Caco-2 (cell line): ENCODE data around the gene TMEM259. TPM values are rescaled to one million over a fixed set of nuclear protein-coding genes. Genes with fewer than 3 reads are reported as not detected.

Experiments used
- BruUV-seq: library from RNA; stranded (reverse); fragments of 400-500 nt; replicated peaks from 2 replicates; lab custom pipeline; 2021; lab: Mats Ljungman, UMichigan
- CTCF ChIA-PET: fragments of 300-600 bp; sonication (Branson Sonifier 250); formaldehyde crosslinking; loops from one replicate; lab custom pipeline; 2022; ENCODE audit warnings: antibody characterized with exemption; lab: Charles Lee
- POLR2A ChIA-PET: fragments of 300-600 bp; sonication (Branson Sonifier 250); formaldehyde crosslinking; loops from one replicate; lab custom pipeline; 2022; ENCODE audit warnings: antibody characterized with exemption; lab: Charles Lee
- DNase-seq, 2 experiments: peaks; one replicate each; pipeline versions ENCODE4 v3.0.0 to v3.0.0-alpha.2; 2020 to 2022
- H3K27me3 ChIP-seq: replicated peaks from 2 replicates; pipeline ENCODE4 v1.6.0; 2011; ENCODE audit warnings: low read length; ENCODE audit not compliant: control insufficient read depth, insufficient read depth
- H3K36me3 ChIP-seq: 2 replicates; pipeline ENCODE4 v1.5.1; 2011; ENCODE audit warnings: low read length; ENCODE audit not compliant: control insufficient read depth, insufficient read depth
- H3K4me1 ChIP-seq: fragments of 250-450 bp; sonication (Bioruptor Pico); 2 replicates; pipeline ENCODE4 v1.5.1; 2020; ENCODE audit warnings: mild to moderate bottlenecking
- H3K4me3 ChIP-seq: 2 replicates; pipeline ENCODE4 v1.5.1; 2011; ENCODE audit warnings: low read depth, mild to moderate bottlenecking, control low read depth, low read length
- H3K9me3 ChIP-seq: fragments of 250-450 bp; sonication (Bioruptor Pico); 2 replicates; pipeline ENCODE4 v1.5.1; 2020; ENCODE audit warnings: mild to moderate bottlenecking, moderate library complexity
- H3K27ac Mint-ChIP-seq: one replicate; pipeline ENCODE4 v1.8.0; 2022; ENCODE audit warnings: mixed read lengths; ENCODE audit not compliant: unreplicated experiment
- H3K27me3 Mint-ChIP-seq: one replicate; pipeline ENCODE4 v1.8.0; 2022; ENCODE audit warnings: mixed read lengths; ENCODE audit not compliant: insufficient read depth, unreplicated experiment
- H3K36me3 Mint-ChIP-seq: one replicate; pipeline ENCODE4 v1.8.0; 2022; ENCODE audit warnings: mild to moderate bottlenecking, mixed read lengths; ENCODE audit not compliant: insufficient read depth, unreplicated experiment
- H3K4me1 Mint-ChIP-seq: one replicate; pipeline ENCODE4 v1.8.0; 2022; ENCODE audit warnings: low read depth, mixed read lengths; ENCODE audit not compliant: unreplicated experiment
- H3K4me3 Mint-ChIP-seq: one replicate; pipeline ENCODE4 v1.8.0; 2022; ENCODE audit warnings: mild to moderate bottlenecking, moderate library complexity, mixed read lengths; ENCODE audit not compliant: unreplicated experiment
- H3K9me3 Mint-ChIP-seq: one replicate; pipeline ENCODE4 v1.8.0; 2022; ENCODE audit warnings: mixed read lengths; ENCODE audit not compliant: unreplicated experiment
- CTCF ChIP-seq, 2 experiments: fragments of 200-600 bp in 1 of 2; IDR thresholded peaks; 1 replicate in 1 of 2; 2 replicates in 1 of 2; pipeline versions ENCODE4 v1.5.1 to v1.8.0; 2011 to 2022; ENCODE audit warnings: antibody characterized with exemption in 1 of 2, control low read depth in 1 of 2, inconsistent platforms in 1 of 2, low read depth in 1 of 2, low read length in 1 of 2, mild to moderate bottlenecking in 1 of 2, moderate library complexity in 1 of 2; ENCODE audit not compliant: insufficient read depth in 1 of 2, severe bottlenecking in 1 of 2, unreplicated experiment in 1 of 2
- intact Hi-C: fragments of 100-400 bp; cut with micrococcal nuclease; formaldehyde crosslinking; loops from one replicate; pipeline ENCODE4 v1.10.0; 2022; ENCODE audit not compliant: unreplicated experiment
- total RNA-seq: library from RNA; stranded (reverse); gene quantifications from 2 replicates; pipeline ENCODE4 v1.2.3, GENCODE V29; 2022

Gene TMEM259
- total RNA-seq, 1 experiment from 2014 or later, result 148 TPM

- no peak for TF ChIP-seq CTCF (IDR thresholded peaks at IDR 0.05; ENCODE audit: insufficient read depth in 1 of 2, low read depth in 1 of 2, low read length in 1 of 2, severe bottlenecking in 1 of 2, unreplicated experiment in 1 of 2)
- Mint-ChIP-seq H3K4me3 (peak within 1 kb of the TSS; percentile 91), H3K27me3 (no peaks in the 10 kb centered on the region), H3K36me3 (peaks cover 67% of the 10 kb centered on the region), H3K4me1 (no peaks in the 10 kb centered on the region), H3K9me3 (no peaks in the 10 kb centered on the region), H3K27ac (peak within 1 kb of the TSS; percentile 91)
- H3K4me1 ChIP-seq, result peaks cover 10% of the 10 kb centered on the region
- intact Hi-C loops, result loop anchor here (1.0 to 2.0 kb wide), 2 partner anchors 12 to 19 kb away; partner anchors contain the start of genes RNU6-2 and TMEM259
- H3K9me3 ChIP-seq, result no peaks in the 10 kb centered on the region
- peaks cover 2% of the 10 kb centered on the region for H3K36me3 ChIP-seq
- H3K4me3 ChIP-seq, result peak within 1 kb of the TSS; percentile 78
- ChIA-PET POLR2A (interaction anchor here (0.5 to 2.4 kb wide), 8 partner anchors 11 to 229 kb away, joined by 3 to 21 read pairs (median 6); partner anchors contain the start of genes CIRBP, CNN2 and RNU6-2), CTCF (interaction anchor here (0.5 to 0.8 kb wide), 2 partner anchors 21 to 25 kb away, joined by 3 to 4 read pairs; no protein-coding TSS in a partner anchor)
- no peaks in the 10 kb centered on the region for H3K27me3 ChIP-seq
- BruUV-seq, result no TSS peak
- peak; percentile 98 to 99 for DNase-seq
Observed at GRCh38 chr19:1039646-1040475, 18.9 kb upstream of the TMEM259 start, which contains the start of gene ABCA7. Gene ABCA7 (plus strand): TSS chr19:1040107. CDS start chr19:1041362, 1,255 bp downstream.

GRCh38 chr19:1038978-1039645 lies 18.2 kb upstream of the TMEM259 start:
- Mint-ChIP-seq H3K4me3 (peak overlapping the region; percentile 91), H3K9me3 (no peaks in the 10 kb centered on the region), H3K36me3 (peaks cover 66% of the 10 kb centered on the region), H3K27ac (peak overlapping the region; percentile 91), H3K4me1 (no peaks in the 10 kb centered on the region), H3K27me3 (no peaks in the 10 kb centered on the region)
- Histone ChIP-seq H3K9me3 (no peaks in the 10 kb centered on the region), H3K4me3 (no peak overlapping the region), H3K27me3 (no peaks in the 10 kb centered on the region), H3K4me1 (peaks cover 10% of the 10 kb centered on the region), H3K36me3 (peaks cover 2% of the 10 kb centered on the region)
- intact Hi-C loops, result no loop called here
- DNase-seq, result no peak
- ChIA-PET POLR2A (interaction anchor here (0.5 to 2.4 kb wide), 7 partner anchors 10 to 230 kb away, joined by 3 to 21 read pairs (median 6); partner anchors contain the start of genes CIRBP and CNN2), CTCF (interaction anchor here (0.8 kb wide), 1 partner anchor 26 kb away, joined by 4 read pairs; no protein-coding TSS in a partner anchor)
- TF ChIP-seq CTCF (IDR thresholded peaks at IDR 0.05; ENCODE audit: insufficient read depth in 1 of 2, low read depth in 1 of 2, low read length in 1 of 2, severe bottlenecking in 1 of 2, unreplicated experiment in 1 of 2), result no peak
- no TSS peak for BruUV-seq

- Mint-ChIP-seq H3K4me1 (no peaks in the 10 kb centered on the region), H3K36me3 (peaks cover 75% of the 10 kb centered on the region), H3K27me3 (no peaks in the 10 kb centered on the region), H3K9me3 (no peaks in the 10 kb centered on the region), H3K27ac (peak overlapping the region; percentile 59), H3K4me3 (no peak overlapping the region)
- no TSS peak for BruUV-seq
- ChIA-PET CTCF (no interaction called here), POLR2A (interaction anchor here (0.6 kb wide), 1 partner anchor 11 kb away, joined by 3 read pairs; the partner anchor contains the start of gene CNN2)
- no peak for DNase-seq
- peaks cover 10% of the 10 kb centered on the region for H3K4me1 ChIP-seq
- H3K9me3 ChIP-seq, result no peaks in the 10 kb centered on the region
- peaks cover 2% of the 10 kb centered on the region for H3K36me3 ChIP-seq
- no peak for TF ChIP-seq CTCF (IDR thresholded peaks at IDR 0.05; ENCODE audit: insufficient read depth in 1 of 2, low read depth in 1 of 2, low read length in 1 of 2, severe bottlenecking in 1 of 2, unreplicated experiment in 1 of 2)
- no peak overlapping the region for H3K4me3 ChIP-seq
- H3K27me3 ChIP-seq, result no peaks in the 10 kb centered on the region
- intact Hi-C loops, result no loop called here
Observed at GRCh38 chr19:1037621-1038064, 16.7 kb upstream of the TMEM259 start.
